AG04450 (cell line): Measurements from ENCODE around the gene TMEM258. TPM values are rescaled to one million over a fixed set of nuclear protein-coding genes. Genes with fewer than 3 reads are reported as not detected.

ENCODE experiments used
- CTCF ChIA-PET: fragments of 300-600, 350-600 bp; formaldehyde crosslinking; extraction: SDS; loops from one replicate; lab custom pipeline; 2022; ENCODE audit warnings: antibody characterized with exemption, inconsistent platforms; lab: Charles Lee
- POLR2A ChIA-PET: fragments of 350-600 bp; formaldehyde crosslinking; extraction: SDS; loops from one replicate; lab custom pipeline; 2021; ENCODE audit warnings: antibody characterized with exemption, inconsistent platforms; lab: Yijun Ruan, JAX
- DNase-seq: peaks from one replicate; pipeline ENCODE4 v3.0.0-alpha.2; 2011; ENCODE audit warnings: low read depth, low spot score
- H3K27ac ChIP-seq: one replicate; pipeline ENCODE4 v1.5.1; 2012; ENCODE audit warnings: low read depth, low read length, control low read depth
- H3K27me3 ChIP-seq: one replicate; pipeline ENCODE4 v1.6.0; 2012; ENCODE audit warnings: low read length; ENCODE audit not compliant: control insufficient read depth, insufficient read depth
- H3K4me3 ChIP-seq: 2 replicates; pipeline ENCODE4 v1.5.1; 2011; ENCODE audit warnings: mild to moderate bottlenecking, low read depth, low read length, control low read depth
- H3K9me3 ChIP-seq: 2 replicates; pipeline ENCODE4 v1.5.1; 2012; ENCODE audit warnings: low read length; ENCODE audit not compliant: control insufficient read depth, insufficient read depth
- polyA plus RNA-seq: library from polyadenylated mRNA; depleted of rRNA; stranded (reverse); fragments of >200 nt; gene quantifications from 2 replicates; pipeline ENCODE4 v1.2.3, GENCODE V29; 2011; rRNA removed
- TF ChIP-seq, protein P1 (sequence below): IDR thresholded peaks from 2 replicates; pipeline ENCODE4 v1.5.1; 2011; ENCODE audit warnings: low read depth, low read length, control low read depth, inconsistent platforms

TMEM258 gene
- polyA plus RNA-seq, 1 experiment, result 300 TPM

GRCh38 chr11:61739966-61740365 is 52.4 kb downstream of the TMEM258 start:
- ChIA-PET POLR2A (no interaction called here), CTCF (no interaction called here)
- Histone ChIP-seq H3K9me3 (no peaks in the 10 kb centered on the region; the same call in 1 of the 2 replicates), H3K4me3 (no peak overlapping the region), H3K27ac (no peak overlapping the region), H3K27me3 (no peaks in the 10 kb centered on the region)
- TF ChIP-seq, protein P1, sequence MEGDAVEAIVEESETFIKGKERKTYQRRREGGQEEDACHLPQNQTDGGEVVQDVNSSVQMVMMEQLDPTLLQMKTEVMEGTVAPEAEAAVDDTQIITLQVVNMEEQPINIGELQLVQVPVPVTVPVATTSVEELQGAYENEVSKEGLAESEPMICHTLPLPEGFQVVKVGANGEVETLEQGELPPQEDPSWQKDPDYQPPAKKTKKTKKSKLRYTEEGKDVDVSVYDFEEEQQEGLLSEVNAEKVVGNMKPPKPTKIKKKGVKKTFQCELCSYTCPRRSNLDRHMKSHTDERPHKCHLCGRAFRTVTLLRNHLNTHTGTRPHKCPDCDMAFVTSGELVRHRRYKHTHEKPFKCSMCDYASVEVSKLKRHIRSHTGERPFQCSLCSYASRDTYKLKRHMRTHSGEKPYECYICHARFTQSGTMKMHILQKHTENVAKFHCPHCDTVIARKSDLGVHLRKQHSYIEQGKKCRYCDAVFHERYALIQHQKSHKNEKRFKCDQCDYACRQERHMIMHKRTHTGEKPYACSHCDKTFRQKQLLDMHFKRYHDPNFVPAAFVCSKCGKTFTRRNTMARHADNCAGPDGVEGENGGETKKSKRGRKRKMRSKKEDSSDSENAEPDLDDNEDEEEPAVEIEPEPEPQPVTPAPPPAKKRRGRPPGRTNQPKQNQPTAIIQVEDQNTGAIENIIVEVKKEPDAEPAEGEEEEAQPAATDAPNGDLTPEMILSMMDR, result no peak
- DNase-seq, result no peak

DNA sequence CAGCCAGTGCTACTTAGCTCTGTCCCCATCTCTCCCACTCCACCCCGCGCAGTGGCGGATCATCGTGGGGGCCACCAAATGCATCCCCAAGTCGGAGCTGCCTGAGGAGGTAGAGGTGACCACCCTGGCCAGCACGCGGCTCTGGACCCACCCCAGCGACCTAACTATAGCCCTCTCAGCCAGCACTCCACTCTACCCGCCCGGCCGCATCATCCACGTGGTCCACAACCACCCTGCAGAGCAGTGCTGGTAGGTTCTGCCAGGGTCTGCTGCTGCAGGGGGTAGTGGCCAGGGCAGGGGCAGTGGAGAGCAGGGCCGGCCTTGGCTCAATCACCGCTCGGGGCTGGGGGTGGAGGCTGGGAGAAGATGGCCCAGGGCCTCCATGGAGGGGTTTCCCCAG is 53.0 kb downstream of the TMEM258 start:
- no peak overlapping the region for H3K4me3 ChIP-seq
- no peaks in the 10 kb centered on the region for H3K27me3 ChIP-seq
- no peak overlapping the region for H3K27ac ChIP-seq
- ChIA-PET POLR2A (no interaction called here), CTCF (no interaction called here)
- no peak for DNase-seq
- TF ChIP-seq, protein P1, result no peak
- no peaks in the 10 kb centered on the region; the same call in 1 of the 2 replicates for H3K9me3 ChIP-seq

Other genes with a start within 250 kb of the TMEM258 start
- gene SYT7, start 211.5 kb downstream of the TMEM258 start, polyA plus RNA-seq, result 0.45 and 0.60 TPM in 2 replicates
- 1.1 and 1.7 TPM in 2 replicates for gene DAGLA, start 112.2 kb downstream of the TMEM258 start, polyA plus RNA-seq
- gene MYRF, start 40.0 kb downstream of the TMEM258 start, polyA plus RNA-seq, result 2.7 and 4.2 TPM in 2 replicates
- gene FEN1, start 312 bp upstream of the TMEM258 start, polyA plus RNA-seq, result 7.1 and 8.4 TPM in 2 replicates
- gene FADS1, start 24.4 kb upstream of the TMEM258 start, polyA plus RNA-seq, result 50.4 and 52.4 TPM in 2 replicates
- gene FADS2, start 35.7 kb upstream of the TMEM258 start, polyA plus RNA-seq, result 183 and 218 TPM in 2 replicates
- gene FADS3, start 98.9 kb upstream of the TMEM258 start, polyA plus RNA-seq, result 38.9 and 52.9 TPM in 2 replicates
- 2.7 and 3.6 TPM in 2 replicates for gene RAB3IL1, start 125.0 kb upstream of the TMEM258 start, polyA plus RNA-seq
- gene BEST1, start 157.8 kb upstream of the TMEM258 start, polyA plus RNA-seq, result 2.6 TPM in 2 replicates
- gene FTH1, start 175.0 kb upstream of the TMEM258 start, polyA plus RNA-seq, result 3,294 and 4,220 TPM in 2 replicates